Calu3 (cell line): ENCODE results near the gene NOP14. TPM values are rescaled to one million over a fixed set of nuclear protein-coding genes. Genes with fewer than 3 reads are reported as not detected.

Source experiments
- BruUV-seq: library from RNA; stranded (reverse); fragments of 400-500 nt; replicated peaks from 2 replicates; lab custom pipeline; 2021; lab: Mats Ljungman, UMichigan
- CTCF ChIA-PET: fragments of 300-600 bp; sonication (Branson Sonifier 250); formaldehyde crosslinking; loops from one replicate; lab custom pipeline; 2022; ENCODE audit warnings: antibody characterized with exemption; lab: Charles Lee
- DNase-seq: peaks from one replicate; pipeline ENCODE4 v3.0.0; 2022
- H3K27ac Mint-ChIP-seq: one replicate; pipeline ENCODE4 v1.8.0; 2022; ENCODE audit warnings: mixed read lengths; ENCODE audit not compliant: unreplicated experiment
- H3K27me3 Mint-ChIP-seq: one replicate; pipeline ENCODE4 v1.8.0; 2022; ENCODE audit warnings: mixed read lengths; ENCODE audit not compliant: unreplicated experiment
- H3K36me3 Mint-ChIP-seq: one replicate; pipeline ENCODE4 v1.8.0; 2022; ENCODE audit warnings: mild to moderate bottlenecking, moderate library complexity, mixed read lengths; ENCODE audit not compliant: insufficient read depth, unreplicated experiment
- H3K4me1 Mint-ChIP-seq: one replicate; pipeline ENCODE4 v1.8.0; 2022; ENCODE audit warnings: mild to moderate bottlenecking, low read depth, mixed read lengths; ENCODE audit not compliant: unreplicated experiment
- H3K4me3 Mint-ChIP-seq: one replicate; pipeline ENCODE4 v1.8.0; 2022; ENCODE audit warnings: mild to moderate bottlenecking, low read depth, moderate library complexity, mixed read lengths; ENCODE audit not compliant: unreplicated experiment
- H3K9me3 Mint-ChIP-seq: one replicate; pipeline ENCODE4 v1.8.0; 2022; ENCODE audit warnings: low read depth, mixed read lengths; ENCODE audit not compliant: unreplicated experiment
- CTCF ChIP-seq: fragments of 200-600 bp; IDR thresholded peaks from one replicate; pipeline ENCODE4 v1.8.0; 2022; ENCODE audit warnings: antibody characterized with exemption; ENCODE audit not compliant: unreplicated experiment
- intact Hi-C: fragments of 100-400 bp; cut with micrococcal nuclease; formaldehyde crosslinking; loops from one replicate; pipeline ENCODE4 v1.10.0; 2022; ENCODE audit not compliant: unreplicated experiment
- total RNA-seq: library from RNA; stranded (reverse); gene quantifications from 2 replicates; pipeline ENCODE4 v1.2.3, GENCODE V29; 2022

Gene NOP14
- total RNA-seq, 1 experiment from 2014 or later, result 29.4 TPM

- no peaks in the 10 kb centered on the region for H3K36me3 Mint-ChIP-seq
- H3K27me3 Mint-ChIP-seq, result peaks cover 27% of the 10 kb centered on the region
- no peaks in the 10 kb centered on the region for H3K9me3 Mint-ChIP-seq
- H3K4me3 Mint-ChIP-seq, result no peak overlapping the region
- no TSS peak for BruUV-seq
- CTCF ChIA-PET, result interaction anchor here (0.7 to 0.9 kb wide), 2 partner anchors 60 to 901 kb away, joined by 3 to 6 read pairs; no protein-coding TSS in a partner anchor
- intact Hi-C loops, result no loop called here
- H3K4me1 Mint-ChIP-seq, result no peaks in the 10 kb centered on the region
- DNase-seq, result no peak
- H3K27ac Mint-ChIP-seq, result no peak overlapping the region
- TF ChIP-seq CTCF, result no peak
These were observed 14.2 kb upstream of the NOP14 start for GRCh38 chr4:2977211-2978088.

GRCh38 chr4:2971275-2971674 lies 8.1 kb upstream of the NOP14 start:
- H3K4me1 Mint-ChIP-seq, result no peaks in the 10 kb centered on the region
- no peak for DNase-seq
- H3K36me3 Mint-ChIP-seq, result no peaks in the 10 kb centered on the region
- peaks cover 24% of the 10 kb centered on the region for H3K27me3 Mint-ChIP-seq
- BruUV-seq, result no TSS peak
- CTCF ChIA-PET, result no interaction called here
- intact Hi-C loops, result no loop called here
- no peak overlapping the region for H3K4me3 Mint-ChIP-seq
- TF ChIP-seq CTCF, result no peak
- no peaks in the 10 kb centered on the region for H3K9me3 Mint-ChIP-seq
- H3K27ac Mint-ChIP-seq, result no peak overlapping the region

- intact Hi-C loops, result no loop called here
- H3K36me3 Mint-ChIP-seq, result peaks cover 12% of the 10 kb centered on the region
- H3K4me3 Mint-ChIP-seq, result no peak overlapping the region
- TF ChIP-seq CTCF, result no peak
- BruUV-seq, result no TSS peak
- CTCF ChIA-PET, result no interaction called here
- H3K9me3 Mint-ChIP-seq, result no peaks in the 10 kb centered on the region
- H3K4me1 Mint-ChIP-seq, result no peaks in the 10 kb centered on the region
- no peak for DNase-seq
- H3K27ac Mint-ChIP-seq, result no peak overlapping the region
- peaks cover 20% of the 10 kb centered on the region for H3K27me3 Mint-ChIP-seq
These were observed 5.2 kb upstream of the NOP14 start for GRCh38 chr4:2968381-2968780.

GRCh38 chr4:2965262-2965661 lies 2.1 kb upstream of the NOP14 start:
- CTCF ChIA-PET, result interaction anchor here (0.6 kb wide), 1 partner anchor 121 kb away, joined by 3 read pairs; no protein-coding TSS in a partner anchor
- Mint-ChIP-seq H3K27ac (no peak overlapping the region), H3K9me3 (no peaks in the 10 kb centered on the region), H3K27me3 (peaks cover 9% of the 10 kb centered on the region), H3K4me3 (no peak overlapping the region), H3K4me1 (no peaks in the 10 kb centered on the region), H3K36me3 (peaks cover 32% of the 10 kb centered on the region)
- BruUV-seq, result no TSS peak
- TF ChIP-seq CTCF, result no peak
- intact Hi-C loops, result no loop called here
- DNase-seq, result no peak
